NCI-H526 (cell line): ENCODE data around the gene NCR2.
"Not testable (repeated sequence)": the region's sequence is repeated elsewhere in the genome, so short reads cannot be mapped to it uniquely, and the experiment has no call there.

Experiments
- DNase-seq, 2 experiments: peaks; one replicate each; lab custom pipeline; 2025; lab: John Stamatoyannopoulos, UW

The NCR2 gene

GRCh38 chr6:41335296-41335695 lies at the start of gene NCR2:
Gene NCR2, plus strand, starts transcription at chr6:41335608. Its CDS starts 269 bp downstream, at chr6:41335877.
- DNase-seq: no peak

- DNase-seq: no peak
These were observed 48.7 kb upstream of the NCR2 start, which contains the start of gene TREM1 for GRCh38 chr6:41286544-41287346. Gene TREM1, minus strand, starts transcription at chr6:41286682. Its CDS starts 27 bp downstream, at chr6:41286655.

GRCh38 chr6:41288030-41288753 lies 47.2 kb upstream of the NCR2 start:
- DNase-seq: peak; percentile 94 to 97

GRCh38 chr6:41288754-41289129 lies 46.7 kb upstream of the NCR2 start:
- no peak for DNase-seq

GRCh38 chr6:41289815-41290214 lies 45.6 kb upstream of the NCR2 start:
- DNase-seq: no peak

- DNase-seq: no peak
These were observed 43.7 kb upstream of the NCR2 start for GRCh38 chr6:41291717-41292116.

- DNase-seq: no peak
These were observed 41.1 kb upstream of the NCR2 start for GRCh38 chr6:41294214-41294872.

GRCh38 chr6:41297248-41297647 lies 38.2 kb upstream of the NCR2 start:
- DNase-seq: not testable (repeated sequence)

- DNase-seq: no peak
These were observed 36.5 kb upstream of the NCR2 start for GRCh38 chr6:41298785-41299502.

GRCh38 chr6:41302638-41303037 lies 32.8 kb upstream of the NCR2 start:
- DNase-seq: no peak

GRCh38 chr6:41306187-41306854 lies 29.1 kb upstream of the NCR2 start:
- peak in 1 of 2 experiments; percentile 77 for DNase-seq

- DNase-seq: no peak
These were observed 20.2 kb upstream of the NCR2 start for GRCh38 chr6:41315203-41315602.

GRCh38 chr6:41315943-41316620 lies 19.3 kb upstream of the NCR2 start:
- DNase-seq: no peak

GRCh38 chr6:41318261-41318653 lies 17.2 kb upstream of the NCR2 start:
- peak; percentile 49 to 62 for DNase-seq

- DNase-seq: peak; percentile 82 to 95
These were observed 16.5 kb upstream of the NCR2 start for GRCh38 chr6:41318654-41319565.

- no peak for DNase-seq
These were observed 14.2 kb upstream of the NCR2 start for GRCh38 chr6:41321183-41321582.

GRCh38 chr6:41325446-41326066 lies 9.9 kb upstream of the NCR2 start:
- peak; percentile 65 to 74 for DNase-seq

- DNase-seq: peak; percentile 65 to 74
These were observed 9.3 kb upstream of the NCR2 start for GRCh38 chr6:41326092-41326491.

- no peak for DNase-seq
These were observed 8.2 kb upstream of the NCR2 start for GRCh38 chr6:41327177-41327576.
